Neural cell (in vitro differentiated cells): Measurements from ENCODE around the gene BNC2.

Experiments
- EP300 ChIP-seq: fragments of 450-650 bp; conservative IDR thresholded peaks from 2 replicates; pipeline ENCODE4 v1.6.1; 2014; ENCODE audit warnings: antibody characterized with exemption, mild to moderate bottlenecking, moderate library complexity; ENCODE audit not compliant: poor library complexity, severe bottlenecking
- POLR2AphosphoS5 ChIP-seq: IDR thresholded peaks from 2 replicates; pipeline ENCODE4 v1.6.1; 2012
- TF ChIP-seq, protein P1 (sequence below): fragments of 450-650 bp; IDR thresholded peaks from 2 replicates; pipeline ENCODE4 v1.5.1; 2014; ENCODE audit warnings: antibody characterized with exemption, mild to moderate bottlenecking, moderate library complexity; ENCODE audit not compliant: poor library complexity, severe bottlenecking

DNA sequence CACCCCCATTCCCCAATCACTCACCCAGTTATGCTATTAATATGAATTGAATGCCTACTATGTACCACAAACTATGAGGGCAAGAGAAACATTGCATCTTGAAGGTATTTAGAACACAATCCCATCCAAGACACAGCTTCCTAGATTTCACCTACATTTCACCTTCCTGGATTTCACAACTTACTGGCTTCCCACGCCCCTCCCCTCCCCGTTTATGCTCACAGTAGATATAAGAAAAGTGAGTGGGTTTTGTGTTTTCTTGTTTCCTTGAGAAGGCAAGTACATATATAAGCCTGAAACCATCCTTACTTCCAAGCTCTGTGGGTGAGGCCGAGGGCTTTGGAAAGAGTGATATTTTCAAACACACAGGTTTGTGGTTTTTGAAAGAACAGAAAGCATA is 465.0 kb downstream of the BNC2 start:
- TF ChIP-seq, protein P1, sequence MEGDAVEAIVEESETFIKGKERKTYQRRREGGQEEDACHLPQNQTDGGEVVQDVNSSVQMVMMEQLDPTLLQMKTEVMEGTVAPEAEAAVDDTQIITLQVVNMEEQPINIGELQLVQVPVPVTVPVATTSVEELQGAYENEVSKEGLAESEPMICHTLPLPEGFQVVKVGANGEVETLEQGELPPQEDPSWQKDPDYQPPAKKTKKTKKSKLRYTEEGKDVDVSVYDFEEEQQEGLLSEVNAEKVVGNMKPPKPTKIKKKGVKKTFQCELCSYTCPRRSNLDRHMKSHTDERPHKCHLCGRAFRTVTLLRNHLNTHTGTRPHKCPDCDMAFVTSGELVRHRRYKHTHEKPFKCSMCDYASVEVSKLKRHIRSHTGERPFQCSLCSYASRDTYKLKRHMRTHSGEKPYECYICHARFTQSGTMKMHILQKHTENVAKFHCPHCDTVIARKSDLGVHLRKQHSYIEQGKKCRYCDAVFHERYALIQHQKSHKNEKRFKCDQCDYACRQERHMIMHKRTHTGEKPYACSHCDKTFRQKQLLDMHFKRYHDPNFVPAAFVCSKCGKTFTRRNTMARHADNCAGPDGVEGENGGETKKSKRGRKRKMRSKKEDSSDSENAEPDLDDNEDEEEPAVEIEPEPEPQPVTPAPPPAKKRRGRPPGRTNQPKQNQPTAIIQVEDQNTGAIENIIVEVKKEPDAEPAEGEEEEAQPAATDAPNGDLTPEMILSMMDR: no peak
- TF ChIP-seq POLR2AphosphoS5 (no peak), EP300 (no peak)
